Left lung (tissue), 10 donors: Measurements from ENCODE around the gene SPATS1. TPM values are rescaled to one million over a fixed set of nuclear protein-coding genes. Genes with fewer than 3 reads are reported as not detected.
A peak's percentile ranks its signal among the peaks of the same experiment; 100 is the strongest.

Source experiments
- ATAC-seq: fragments of 200-7000 bp; cut with Tn5 transposase; one replicate; pipeline ENCODE4 v1.9.1; 2020; ENCODE audit warnings: moderate library complexity
- DNase-seq, 4 donors: peaks; one replicate each; pipeline ENCODE4 v3.0.0-alpha.2; 2013 to 2020
- H3K27ac ChIP-seq, 2 donors: fragments of 200-600 bp; sonication (generic) in 1 of 2; one replicate each; pipeline versions ENCODE4 v1.5.0 to v1.8.0; 2020 to 2021
- H3K27me3 ChIP-seq, 2 donors: fragments of 200-600 bp; sonication (generic) in 1 of 2; one replicate each; pipeline versions ENCODE4 v1.5.0 to v1.8.0; 2020 to 2021
- H3K36me3 ChIP-seq, 2 donors: fragments of 200-600 bp; sonication (generic) in 1 of 2; one replicate each; pipeline versions ENCODE4 v1.5.0 to v1.8.0; 2020 to 2021
- H3K4me1 ChIP-seq, 2 donors: fragments of 200-600 bp; one replicate each; pipeline ENCODE4 v1.8.0; 2021
- H3K4me3 ChIP-seq, 2 donors: fragments of 200-600 bp; sonication (generic) in 1 of 2; one replicate each; pipeline versions ENCODE4 v1.5.0 to v1.8.0; 2020 to 2021; ENCODE audit warnings: mild to moderate bottlenecking in 1 of 2
- H3K9me3 ChIP-seq, 2 donors: fragments of 200-600 bp; sonication (generic) in 1 of 2; one replicate each; pipeline versions ENCODE4 v1.5.0 to v1.8.0; 2020 to 2021
- intact Hi-C, 2 donors: fragments of 100-400 bp; cut with DNase I; formaldehyde crosslinking; loops; one replicate each; pipeline versions ENCODE4 v1.11.2 to v1.14.2; 2022
- polyA plus RNA-seq, 6 donors: library from polyadenylated mRNA; unstranded; fragments of 120-200 nt; gene quantifications; one replicate each; pipeline ENCODE4 v1.2.1, GENCODE V29; 2013; ENCODE audit not compliant: insufficient read length in 6 of 6
- total RNA-seq, 2 donors: library from RNA; stranded (reverse); fragmentation: NEBNext Ultra II Directional; extraction: Animal tissue kit (Norgen Biotek cat#: 25700); gene quantifications; one replicate each; pipeline ENCODE4 v1.2.1, GENCODE V29; 2021
- TF ChIP-seq, protein P1 (sequence below), 2 donors: fragments of 200-600 bp; sonication (generic) in 1 of 2; IDR thresholded peaks; one replicate each; pipeline versions ENCODE4 v1.5.0 to v1.8.0; 2021; ENCODE audit warnings: antibody characterized with exemption in 2 of 2
- donor health status: DM: no; HTN: yes; CAD: no.
- donor health status: DM: no; HTN: no; CAD: no.

SPATS1 gene
- total and polyA plus RNA-seq, 8 donors = 0.31 to 1.2 (median 0.41) TPM; not detected in 2

DNA sequence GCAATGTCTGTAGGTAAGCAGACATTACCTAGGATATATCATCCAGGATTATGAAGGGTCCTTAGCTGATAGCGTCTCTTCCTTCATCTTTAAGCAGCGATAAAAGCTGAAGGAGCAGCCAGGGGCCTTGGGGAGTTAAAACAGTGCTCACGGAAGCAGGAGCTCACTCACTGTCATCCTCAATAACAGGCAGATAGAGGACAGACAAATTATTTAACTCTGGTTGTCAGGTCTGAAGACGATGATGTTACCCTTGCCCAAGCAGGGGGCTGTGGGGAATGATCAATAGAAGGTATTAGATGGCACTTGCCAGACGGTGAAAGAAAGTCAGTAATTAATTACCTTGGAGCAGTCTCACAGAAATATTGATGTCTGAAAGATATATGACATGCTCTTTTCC lies 12.6 kb upstream of the SPATS1 start:
- Histone ChIP-seq H3K27ac (no peak overlapping the region), H3K4me3 (no peak overlapping the region), H3K36me3 (no peaks in the 10 kb centered on the region), H3K9me3 (no peaks in the 10 kb centered on the region), H3K27me3 (peaks cover 16 to 44% of the 10 kb centered on the region in 2 donors), H3K4me1 (peaks cover 0 to 9% of the 10 kb centered on the region in 2 donors)
- DNase-seq = no peak
- no peak for ATAC-seq
- intact Hi-C loops = no loop called here
- TF ChIP-seq, protein P1, sequence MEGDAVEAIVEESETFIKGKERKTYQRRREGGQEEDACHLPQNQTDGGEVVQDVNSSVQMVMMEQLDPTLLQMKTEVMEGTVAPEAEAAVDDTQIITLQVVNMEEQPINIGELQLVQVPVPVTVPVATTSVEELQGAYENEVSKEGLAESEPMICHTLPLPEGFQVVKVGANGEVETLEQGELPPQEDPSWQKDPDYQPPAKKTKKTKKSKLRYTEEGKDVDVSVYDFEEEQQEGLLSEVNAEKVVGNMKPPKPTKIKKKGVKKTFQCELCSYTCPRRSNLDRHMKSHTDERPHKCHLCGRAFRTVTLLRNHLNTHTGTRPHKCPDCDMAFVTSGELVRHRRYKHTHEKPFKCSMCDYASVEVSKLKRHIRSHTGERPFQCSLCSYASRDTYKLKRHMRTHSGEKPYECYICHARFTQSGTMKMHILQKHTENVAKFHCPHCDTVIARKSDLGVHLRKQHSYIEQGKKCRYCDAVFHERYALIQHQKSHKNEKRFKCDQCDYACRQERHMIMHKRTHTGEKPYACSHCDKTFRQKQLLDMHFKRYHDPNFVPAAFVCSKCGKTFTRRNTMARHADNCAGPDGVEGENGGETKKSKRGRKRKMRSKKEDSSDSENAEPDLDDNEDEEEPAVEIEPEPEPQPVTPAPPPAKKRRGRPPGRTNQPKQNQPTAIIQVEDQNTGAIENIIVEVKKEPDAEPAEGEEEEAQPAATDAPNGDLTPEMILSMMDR (IDR thresholded peaks at IDR 0.05) = no peak

DNA sequence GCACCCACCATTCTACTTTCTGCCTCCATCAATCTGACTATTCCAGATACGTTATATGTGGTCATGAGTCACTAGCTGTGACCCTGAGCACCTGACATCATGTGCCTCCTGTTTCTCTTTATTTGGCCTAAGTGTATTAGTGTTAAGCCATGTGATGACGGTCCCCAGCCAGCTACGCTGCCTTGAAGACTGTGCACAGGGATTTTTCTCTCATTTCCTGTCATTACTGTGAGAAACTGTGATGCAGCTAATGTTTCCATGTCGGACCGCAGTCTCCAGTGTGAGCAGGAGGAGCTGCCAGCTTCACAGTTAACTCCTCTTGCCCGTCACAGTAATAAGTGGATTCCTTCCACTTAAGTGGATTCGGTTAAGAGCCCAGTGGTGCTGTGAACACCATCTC lies 9.9 kb upstream of the SPATS1 start:
- Histone ChIP-seq H3K4me1 (peaks cover 0 to 9% of the 10 kb centered on the region in 2 donors), H3K36me3 (no peaks in the 10 kb centered on the region), H3K27me3 (peaks cover 16 to 44% of the 10 kb centered on the region in 2 donors), H3K4me3 (no peak overlapping the region), H3K27ac (no peak overlapping the region), H3K9me3 (no peaks in the 10 kb centered on the region)
- DNase-seq (no peak), ATAC-seq (peak; percentile 48)
- TF ChIP-seq, protein P1 (IDR thresholded peaks at IDR 0.05) = no peak
- intact Hi-C loops = no loop called here

DNA sequence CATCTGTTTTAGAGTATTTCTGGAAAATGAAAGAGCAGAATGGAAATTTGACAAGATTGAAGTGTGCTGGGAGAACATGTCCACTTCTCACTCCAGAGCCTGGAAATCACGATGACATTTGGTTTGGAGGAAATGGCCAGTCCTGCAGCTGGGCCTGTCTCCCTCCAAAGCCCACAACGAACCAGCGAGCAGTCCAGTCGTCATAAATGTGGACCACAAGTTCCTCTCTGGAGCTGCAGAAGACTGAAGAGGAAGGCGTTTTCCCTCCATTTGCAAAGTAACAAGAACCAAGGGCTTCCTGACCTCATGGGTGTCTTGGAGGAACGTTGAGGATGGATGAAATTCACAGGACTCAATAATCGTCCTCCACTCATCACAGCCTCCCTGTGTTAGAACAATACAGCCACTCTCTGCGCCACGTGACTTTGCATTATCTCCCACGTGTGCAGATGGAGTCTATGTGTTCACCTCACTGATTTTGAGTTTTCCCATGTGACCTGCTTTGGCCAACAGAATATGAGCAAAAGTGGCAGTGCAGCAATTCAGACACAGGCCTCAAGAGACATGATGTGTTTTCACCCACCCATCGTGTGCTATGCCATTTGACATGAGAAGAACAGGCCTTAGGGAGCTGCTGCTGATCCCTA lies 9.1 kb upstream of the SPATS1 start:
- H3K36me3 ChIP-seq = no peaks in the 10 kb centered on the region
- no peaks in the 10 kb centered on the region for H3K9me3 ChIP-seq
- H3K27ac ChIP-seq = no peak overlapping the region
- H3K4me1 ChIP-seq = peaks cover 0 to 9% of the 10 kb centered on the region in 2 donors
- no peak for DNase-seq
- intact Hi-C loops = no loop called here
- H3K27me3 ChIP-seq = peaks cover 16 to 45% of the 10 kb centered on the region in 2 donors
- no peak overlapping the region for H3K4me3 ChIP-seq
- TF ChIP-seq, protein P1 (IDR thresholded peaks at IDR 0.05) = no peak
- ATAC-seq = peak; percentile 28

DNA sequence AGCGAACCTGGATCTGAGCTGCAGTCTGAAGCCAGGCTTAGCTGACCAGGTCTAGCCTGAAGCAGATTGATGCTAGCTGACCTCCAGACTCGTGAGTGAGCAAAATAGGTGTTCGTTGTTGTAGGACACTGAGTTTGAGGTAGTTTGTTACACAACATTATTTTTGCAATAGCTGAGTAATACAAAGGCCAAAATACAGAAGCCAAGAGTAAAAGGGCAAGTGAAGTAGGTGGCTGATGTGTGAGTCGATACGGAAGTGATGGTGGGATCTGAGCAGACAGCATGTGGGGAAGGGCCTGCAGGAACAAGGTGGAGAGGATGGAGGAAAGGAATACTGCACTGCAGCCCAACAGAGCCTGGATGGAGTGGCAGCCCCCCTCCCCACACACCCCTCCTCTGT lies 8.5 kb upstream of the SPATS1 start:
- TF ChIP-seq, protein P1 (IDR thresholded peaks at IDR 0.05) = no peak
- no peak for DNase-seq
- intact Hi-C loops = no loop called here
- Histone ChIP-seq H3K9me3 (no peaks in the 10 kb centered on the region), H3K4me1 (peaks cover 0 to 9% of the 10 kb centered on the region in 2 donors), H3K4me3 (no peak overlapping the region), H3K27ac (no peak overlapping the region), H3K27me3 (peaks cover 14 to 43% of the 10 kb centered on the region in 2 donors), H3K36me3 (no peaks in the 10 kb centered on the region)
- ATAC-seq = no peak

DNA sequence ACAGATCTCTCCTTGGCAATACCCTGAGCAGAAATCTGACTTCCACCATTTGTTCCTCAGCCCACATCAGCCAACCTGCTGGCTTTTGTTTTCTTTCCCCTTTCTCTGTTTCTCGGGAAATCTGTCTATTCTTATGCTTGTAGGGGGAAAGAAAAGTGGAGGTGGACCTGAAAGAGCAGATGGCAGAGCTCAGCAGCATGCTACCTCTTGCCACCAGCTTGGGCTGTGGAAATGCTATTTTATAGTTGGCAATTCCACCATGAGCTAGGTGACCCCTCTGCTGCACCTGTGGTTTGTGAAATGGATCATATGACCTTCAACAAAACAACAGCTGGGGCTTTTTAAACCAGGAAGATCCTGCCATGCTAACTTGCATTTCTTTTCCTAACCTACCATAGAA lies 6.8 kb upstream of the SPATS1 start:
- H3K36me3 ChIP-seq = no peaks in the 10 kb centered on the region
- DNase-seq (no peak), ATAC-seq (no peak)
- no peak overlapping the region for H3K27ac ChIP-seq
- no peaks in the 10 kb centered on the region for H3K9me3 ChIP-seq
- H3K4me1 ChIP-seq = peaks cover 0 to 9% of the 10 kb centered on the region in 2 donors
- intact Hi-C loops = loop anchor here in 1 of 2 donors (5.0 kb wide), 1 partner anchor 68 kb away; the partner anchor contains the start of gene NFKBIE
- H3K4me3 ChIP-seq = no peak overlapping the region
- TF ChIP-seq, protein P1 (IDR thresholded peaks at IDR 0.05) = no peak
- peaks cover 0 to 35% of the 10 kb centered on the region in 2 donors for H3K27me3 ChIP-seq
